Ureter (tissue), 1 donor: ENCODE data around the gene TCP11L1. TPM values are rescaled to one million over a fixed set of nuclear protein-coding genes. Genes with fewer than 3 reads are reported as not detected.
"Not testable (repeated sequence)": the region's sequence is repeated elsewhere in the genome, so short reads cannot be mapped to it uniquely, and the experiment has no call there.

Experiments
- DNase-seq: peaks from one replicate; pipeline ENCODE4 v3.0.0-alpha.2; 2020; ENCODE audit warnings: low spot score
- total RNA-seq: library from RNA; stranded (reverse); gene quantifications from one replicate; pipeline ENCODE4 v1.2.4, GENCODE V29; 2023
- donor health status: DM: yes; HTN: yes; CAD: no.

Gene TCP11L1
- total RNA-seq, 1 donor from 2014 or later = 12.7 TPM

DNA sequence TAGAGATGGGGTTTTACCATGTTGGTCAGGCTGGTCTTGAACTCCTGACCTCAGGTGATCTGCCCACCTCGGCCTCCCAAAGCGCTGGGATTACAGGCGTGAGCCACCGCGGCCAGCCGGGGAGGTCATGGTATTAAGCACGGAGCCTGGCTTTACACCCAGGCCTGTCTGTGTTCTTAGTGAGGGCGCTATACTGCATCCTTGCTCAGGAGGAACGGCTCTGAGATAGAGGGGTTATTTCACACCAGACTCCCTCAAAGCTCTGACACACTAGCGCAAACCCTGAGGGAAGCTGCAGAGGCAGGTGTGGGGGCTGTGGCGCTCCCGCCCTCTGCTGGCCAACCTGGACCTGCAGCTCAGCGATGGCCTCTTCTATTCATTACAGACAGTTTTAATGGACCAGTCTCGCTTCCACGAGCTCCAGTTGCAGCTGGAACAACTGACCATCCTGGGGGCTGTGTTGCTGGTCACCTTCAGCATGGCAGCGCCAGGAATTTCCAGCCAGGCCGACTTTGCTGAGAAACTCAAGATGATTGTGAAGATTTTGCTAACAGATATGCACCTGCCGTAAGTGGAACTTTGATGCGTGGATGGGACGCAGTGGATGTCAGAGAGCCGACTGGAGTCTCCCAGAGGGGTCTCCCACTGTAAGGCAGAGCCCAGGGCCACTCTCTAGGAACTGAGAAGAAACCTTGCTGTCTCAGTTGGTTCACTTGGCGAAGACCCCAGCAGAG is 26.2 kb downstream of the TCP11L1 start:
- peak; percentile 72 for DNase-seq

DNA sequence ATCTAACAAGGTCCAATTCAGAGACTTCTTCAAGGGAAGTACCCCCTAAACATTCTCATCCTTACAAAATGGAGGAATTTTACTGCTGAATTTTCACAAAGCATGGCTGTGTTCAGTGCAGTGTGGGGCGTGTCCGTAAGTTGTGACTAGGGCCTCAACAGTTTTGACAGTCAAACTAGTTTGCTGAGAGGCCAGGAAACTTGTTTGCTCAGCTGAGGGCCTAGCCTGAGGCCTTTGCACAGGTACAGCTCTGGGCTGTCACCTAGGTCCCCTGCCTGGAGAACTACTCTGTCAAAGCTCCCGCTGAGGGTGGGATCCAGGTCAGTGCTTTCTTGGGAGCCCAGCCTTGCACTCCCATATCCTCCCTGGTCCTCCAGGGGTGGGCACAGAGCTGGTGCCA is 27.9 kb downstream of the TCP11L1 start:
- no peak for DNase-seq

- no peak for DNase-seq
Measured at GRCh38 chr11:33068611-33069340, 29.4 kb downstream of the TCP11L1 start.

GRCh38 chr11:33072465-33072864 is 33.1 kb downstream of the TCP11L1 start:
- DNase-seq = no peak

GRCh38 chr11:33083918-33084317 is 44.5 kb downstream of the TCP11L1 start:
- DNase-seq = no peak

DNA sequence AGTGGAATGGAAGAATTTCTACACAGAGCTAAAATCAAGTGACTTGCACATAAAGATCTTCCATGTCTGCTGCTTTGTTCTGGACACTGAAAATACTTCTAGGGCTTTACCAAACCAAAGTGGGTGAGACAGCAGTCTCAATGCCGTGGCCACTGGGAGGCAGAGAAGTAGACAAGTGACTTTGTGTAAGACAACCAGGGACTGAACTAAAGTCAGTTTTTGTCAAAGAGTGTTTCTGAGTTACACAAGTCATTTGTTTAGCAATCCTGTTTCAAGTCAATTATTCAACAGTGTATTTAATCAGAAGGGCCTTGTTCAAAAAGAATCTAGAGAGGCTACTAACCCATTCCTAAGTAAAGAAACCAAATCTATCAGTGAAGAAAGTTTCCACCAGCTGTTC is 46.6 kb downstream of the TCP11L1 start:
- DNase-seq = no peak

DNA sequence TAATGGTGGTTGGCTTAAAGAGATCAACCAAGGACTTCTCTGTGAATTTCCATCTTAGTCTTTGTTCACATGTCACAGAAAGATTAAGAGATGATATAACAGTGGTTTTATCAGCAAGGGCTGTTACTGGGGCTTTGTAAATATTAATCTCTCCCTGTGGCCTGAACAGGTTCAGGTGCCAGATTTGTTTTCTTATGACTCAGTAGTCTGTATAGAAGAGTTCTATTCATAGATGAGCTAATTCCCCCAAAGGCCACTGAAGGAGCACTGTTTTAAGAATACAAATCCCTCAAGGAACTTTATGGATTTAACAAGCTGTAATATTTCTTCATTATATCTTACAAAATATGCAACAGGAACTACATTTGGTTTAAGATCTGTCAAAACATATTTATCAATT is 50.4 kb downstream of the TCP11L1 start:
- no peak for DNase-seq

DNA sequence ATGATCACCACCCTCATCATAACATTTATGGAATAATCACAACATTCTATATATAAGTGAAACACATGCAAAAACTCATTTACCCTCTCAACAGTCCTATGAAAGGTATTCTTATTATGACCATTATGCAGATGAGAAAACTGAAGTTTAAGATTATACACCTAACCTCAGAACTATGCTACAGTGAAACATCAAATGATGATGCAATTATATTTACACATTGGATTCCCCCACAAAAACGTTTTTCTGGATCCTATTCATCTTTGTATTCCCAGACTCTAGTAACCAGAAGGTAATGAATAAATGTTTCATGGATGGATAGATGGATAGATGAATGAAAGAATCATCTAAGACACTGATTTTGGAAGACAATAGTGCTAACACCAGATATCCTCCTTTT is 54.8 kb downstream of the TCP11L1 start:
- no peak for DNase-seq

GRCh38 chr11:33103836-33104235 is 64.5 kb downstream of the TCP11L1 start:
- DNase-seq = no peak

GRCh38 chr11:33109294-33109895 is 70.0 kb downstream of the TCP11L1 start:
- DNase-seq = no peak

GRCh38 chr11:33110083-33110482 is 70.7 kb downstream of the TCP11L1 start:
- DNase-seq = no peak

DNA sequence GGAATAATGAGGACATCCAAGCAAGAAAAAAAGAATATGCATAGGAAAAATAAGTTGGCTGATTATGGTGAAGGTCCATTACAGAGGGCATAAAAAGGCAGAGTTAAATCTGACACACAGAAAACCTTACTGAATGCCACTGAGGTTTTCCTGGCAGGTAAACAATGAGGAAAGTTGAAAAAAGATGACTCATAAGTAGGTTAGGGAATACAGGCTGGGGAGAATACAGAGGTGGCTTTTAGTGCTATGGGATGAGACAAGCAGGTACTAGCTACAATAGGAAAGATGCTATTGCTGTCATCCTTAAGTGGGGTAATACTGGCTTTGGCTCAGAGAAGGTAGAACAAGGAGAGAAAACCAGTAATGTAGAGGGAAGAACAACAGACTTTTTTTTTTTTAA is 77.2 kb downstream of the TCP11L1 start:
- DNase-seq = no peak

GRCh38 chr11:33122696-33123095 is 83.3 kb downstream of the TCP11L1 start:
- DNase-seq = not testable (repeated sequence)

Other genes starting within 250 kb of the TCP11L1 start
- gene CCDC73, start 244.9 kb upstream of the TCP11L1 start, total RNA-seq = 0.26 TPM
- 8.6 TPM for gene PRRG4, start 209.6 kb upstream of the TCP11L1 start, total RNA-seq
- 43.6 TPM for gene QSER1, start 146.8 kb upstream of the TCP11L1 start, total RNA-seq
- 0.86 TPM for gene DEPDC7, start 23.7 kb upstream of the TCP11L1 start, total RNA-seq
- 41.7 TPM for gene CSTF3, start 121.9 kb downstream of the TCP11L1 start, total RNA-seq
- 160 TPM for gene HIPK3, start 217.8 kb downstream of the TCP11L1 start, total RNA-seq